H9 (cell line): ENCODE results near the gene WIZ. TPM values are rescaled to one million over a fixed set of nuclear protein-coding genes. Genes with fewer than 3 reads are reported as not detected.

ENCODE experiments used
- DNase-seq: peaks from one replicate; pipeline ENCODE4 v3.0.0-alpha.2; 2017
- H2AFZ ChIP-seq: one replicate; pipeline ENCODE4 v1.6.1; 2013; ENCODE audit warnings: mild to moderate bottlenecking, low read length, control low read depth, moderate library complexity
- H2AK5ac ChIP-seq: 2 replicates; pipeline ENCODE4 v1.6.1; 2013; ENCODE audit warnings: low read length, control low read depth, mixed read lengths; ENCODE audit not compliant: insufficient read length
- H2BK120ac ChIP-seq: one replicate; pipeline ENCODE4 v1.6.1; 2013; ENCODE audit warnings: low read depth, mild to moderate bottlenecking, low read length, control low read depth, inconsistent platforms; ENCODE audit not compliant: poor library complexity, severe bottlenecking
- H2BK12ac ChIP-seq: 2 replicates; pipeline ENCODE4 v1.6.1; 2013; ENCODE audit warnings: low read length, control low read depth, mixed read lengths, low read depth; ENCODE audit not compliant: insufficient read length
- H2BK15ac ChIP-seq: 2 replicates; pipeline ENCODE4 v1.6.1; 2013; ENCODE audit warnings: low read depth, low read length, control low read depth
- H2BK20ac ChIP-seq: one replicate; pipeline ENCODE4 v1.6.1; 2013; ENCODE audit warnings: low read depth, mild to moderate bottlenecking, low read length, control low read depth, inconsistent platforms; ENCODE audit not compliant: poor library complexity, severe bottlenecking
- H2BK5ac ChIP-seq: 2 replicates; pipeline ENCODE4 v1.6.1; 2013; ENCODE audit warnings: low read length, control low read depth, mixed read lengths; ENCODE audit not compliant: insufficient read length
- H3K14ac ChIP-seq: 2 replicates; pipeline ENCODE4 v1.6.1; 2013; ENCODE audit warnings: low read length, control low read depth; ENCODE audit not compliant: insufficient read depth
- H3K18ac ChIP-seq: 2 replicates; pipeline ENCODE4 v1.6.1; 2013; ENCODE audit warnings: low read depth, mild to moderate bottlenecking, mixed read lengths, low read length, control low read depth; ENCODE audit not compliant: insufficient read length
- H3K23ac ChIP-seq: 2 replicates; pipeline ENCODE4 v1.6.1; 2013; ENCODE audit warnings: low read length, control low read depth, mixed read lengths, low read depth; ENCODE audit not compliant: insufficient read length
- H3K23me2 ChIP-seq: 2 replicates; pipeline ENCODE4 v1.6.1; 2013; ENCODE audit warnings: low read depth, mild to moderate bottlenecking, mixed read lengths, low read length, control low read depth; ENCODE audit not compliant: insufficient read length, poor library complexity, severe bottlenecking
- H3K27ac ChIP-seq: 2 replicates; pipeline ENCODE4 v1.5.1; 2013; ENCODE audit warnings: low read length, control low read depth, mixed read lengths, low read depth; ENCODE audit not compliant: insufficient read length
- H3K27me3 ChIP-seq: 2 replicates; pipeline ENCODE4 v1.6.1; 2013; ENCODE audit warnings: low read length, control low read depth, inconsistent platforms; ENCODE audit not compliant: insufficient read depth
- H3K4ac ChIP-seq: 2 replicates; pipeline ENCODE4 v1.6.1; 2013; ENCODE audit warnings: low read depth, mild to moderate bottlenecking, control low read depth, inconsistent platforms, low read length, moderate library complexity
- H3K4me1 ChIP-seq: 2 replicates; pipeline ENCODE4 v1.6.1; 2013; ENCODE audit warnings: low read length, control low read depth, inconsistent platforms; ENCODE audit not compliant: insufficient read depth
- H3K4me2 ChIP-seq: 2 replicates; pipeline ENCODE4 v1.6.1; 2013; ENCODE audit warnings: low read length, control low read depth, mixed read lengths; ENCODE audit not compliant: insufficient read length, insufficient read depth
- H3K56ac ChIP-seq: 2 replicates; pipeline ENCODE4 v1.6.1; 2013; ENCODE audit warnings: low read depth, mild to moderate bottlenecking, mixed read lengths, low read length, control low read depth; ENCODE audit not compliant: insufficient read length
- H3K79me1 ChIP-seq: 2 replicates; pipeline ENCODE4 v1.6.1; 2013; ENCODE audit warnings: low read depth, mild to moderate bottlenecking, moderate library complexity, low read length, control low read depth, inconsistent platforms; ENCODE audit not compliant: insufficient read depth, poor library complexity, severe bottlenecking
- H3K79me2 ChIP-seq: 2 replicates; pipeline ENCODE4 v1.6.1; 2013; ENCODE audit warnings: low read length, control low read depth, inconsistent platforms; ENCODE audit not compliant: insufficient read depth
- H3K9ac ChIP-seq: 2 replicates; pipeline ENCODE4 v1.6.1; 2013; ENCODE audit warnings: low read length, control low read depth, mixed read lengths; ENCODE audit not compliant: insufficient read length; ENCODE audit errors: extremely low read depth
- H3K9me3 ChIP-seq: one replicate; pipeline ENCODE4 v1.6.1; 2013; ENCODE audit warnings: low read depth, low read length, inconsistent platforms; ENCODE audit not compliant: control insufficient read depth
- H3T11ph ChIP-seq: one replicate; pipeline ENCODE4 v1.6.1; 2013; ENCODE audit warnings: mild to moderate bottlenecking, low read length, control low read depth, inconsistent platforms
- H4K20me1 ChIP-seq: one replicate; pipeline ENCODE4 v1.6.1; 2013; ENCODE audit not compliant: control insufficient read depth, insufficient read length, insufficient read depth
- H4K5ac ChIP-seq: 2 replicates; pipeline ENCODE4 v1.6.1; 2013; ENCODE audit warnings: low read depth, mild to moderate bottlenecking, mixed read lengths, low read length, control low read depth; ENCODE audit not compliant: insufficient read length
- H4K8ac ChIP-seq: replicated peaks from 2 replicates; pipeline ENCODE4 v1.6.1; 2013; ENCODE audit warnings: low read length, control low read depth, mixed read lengths, low read depth; ENCODE audit not compliant: insufficient read length
- H4K91ac ChIP-seq: 2 replicates; pipeline ENCODE4 v1.6.1; 2013; ENCODE audit warnings: low read depth, mild to moderate bottlenecking, moderate library complexity, mixed read lengths, low read length, control low read depth; ENCODE audit not compliant: insufficient read length
- H3K27ac Mint-ChIP-seq, 3 experiments: 2 replicates in 2 of 3; 3 replicates in 1 of 3; pipeline ENCODE4 v1.8.0; 2020 to 2021; ENCODE audit warnings: mixed read lengths in 3 of 3, mild to moderate bottlenecking in 1 of 3, moderate library complexity in 1 of 3
- H3K27me3 Mint-ChIP-seq: 2 replicates; pipeline ENCODE4 v1.8.0; 2021; ENCODE audit warnings: low read depth, mild to moderate bottlenecking, moderate library complexity, mixed read lengths
- H3K36me3 Mint-ChIP-seq, 3 experiments: 2 replicates in 2 of 3; 3 replicates in 1 of 3; pipeline ENCODE4 v1.8.0; 2020 to 2021; ENCODE audit warnings: low read depth in 3 of 3, mixed read lengths in 3 of 3; ENCODE audit not compliant: insufficient read depth in 1 of 3
- H3K4me1 Mint-ChIP-seq, 2 experiments: 2 replicates each; pipeline ENCODE4 v1.8.0; 2020; ENCODE audit warnings: mixed read lengths in 2 of 2
- H3K4me3 Mint-ChIP-seq, 2 experiments: 2 replicates in 1 of 2; 3 replicates in 1 of 2; pipeline ENCODE4 v1.8.0; 2020 to 2021; ENCODE audit warnings: mild to moderate bottlenecking in 2 of 2, mixed read lengths in 2 of 2, moderate library complexity in 1 of 2
- H3K9me3 Mint-ChIP-seq, 2 experiments: 2 replicates in 1 of 2; 3 replicates in 1 of 2; pipeline ENCODE4 v1.8.0; 2020; ENCODE audit warnings: mild to moderate bottlenecking in 2 of 2, mixed read lengths in 2 of 2, moderate library complexity in 1 of 2
- WGBS: extraction: QIAGEN DNeasy Blood & Tissue Kit; methylation state at CpG from one replicate; pipeline ENCODE4 v1.1.7; 2013; ENCODE audit warnings: missing lambda C conversion rate, low lambda C conversion rate, mixed read lengths; ENCODE audit not compliant: insufficient read length; ENCODE audit errors: extremely low coverage; 5-methylcytosine and 5-hydroxymethylcytosine counted together
- total RNA-seq: library from RNA; stranded (reverse); gene quantifications from 2 replicates; pipeline ENCODE4 v1.2.1, GENCODE V29; 2021
- TF ChIP-seq, protein P1 (sequence below): fragments of 200-600 bp; sonication (generic); conservative IDR thresholded peaks from 3 replicates; pipeline ENCODE4 v1.8.0; 2021; ENCODE audit warnings: antibody characterized with exemption, mild to moderate bottlenecking

WIZ gene
- total RNA-seq, 1 experiment from 2014 or later = 33.3 TPM

DNA sequence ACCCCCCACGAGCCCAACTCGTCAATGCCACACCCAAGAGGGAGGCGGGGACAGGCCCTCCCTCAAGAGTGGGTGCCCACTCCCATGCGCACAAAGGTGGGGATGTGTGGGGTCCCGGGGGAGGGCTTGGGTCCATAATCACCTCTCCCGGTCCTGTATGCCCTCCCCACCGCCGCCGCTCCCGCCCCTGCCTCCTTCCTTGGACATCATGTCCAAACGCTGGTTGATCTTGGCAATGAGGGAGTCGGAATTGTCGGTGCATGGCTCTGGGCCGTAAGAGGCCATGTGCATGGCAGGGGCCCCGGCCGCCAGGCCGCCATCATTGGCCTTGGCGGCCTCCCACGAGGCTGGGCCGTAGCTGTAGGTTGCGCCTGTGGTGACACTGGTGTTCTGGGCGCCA lies 76.1 kb downstream of the WIZ start:
- Histone ChIP-seq H3K56ac (no peak overlapping the region), H3K79me1 (no peaks in the 10 kb centered on the region), H4K5ac (no peak overlapping the region), H3K4me1 (peaks cover 2% of the 10 kb centered on the region; the same call in 1 of the 2 replicates), H3K4me2 (no peak overlapping the region), H3K27ac (no peak overlapping the region), H3K18ac (no peak overlapping the region), H3K9me3 (no peaks in the 10 kb centered on the region), H3T11ph (no peak overlapping the region), H4K8ac (no peak overlapping the region), H4K91ac (no peak overlapping the region), H3K27me3 (no peaks in the 10 kb centered on the region), H3K9ac (no peak overlapping the region), H4K20me1 (no peaks in the 10 kb centered on the region), H2BK12ac (no peak overlapping the region), H3K79me2 (peaks cover 31% of the 10 kb centered on the region; the same call in 1 of the 2 replicates), H2BK20ac (no peak overlapping the region), H3K23me2 (peaks cover 5% of the 10 kb centered on the region), H2AK5ac (no peak overlapping the region), H2BK5ac (no peak overlapping the region), H2AFZ (no peak overlapping the region), H2BK15ac (no peak overlapping the region), H3K14ac (no peak overlapping the region; the same call in 1 of the 2 replicates), H3K4ac (no peak overlapping the region), H3K23ac (no peak overlapping the region), H2BK120ac (no peak overlapping the region)
- no peaks in the 10 kb centered on the region for H3K9me3 Mint-ChIP-seq
- TF ChIP-seq, protein P1, sequence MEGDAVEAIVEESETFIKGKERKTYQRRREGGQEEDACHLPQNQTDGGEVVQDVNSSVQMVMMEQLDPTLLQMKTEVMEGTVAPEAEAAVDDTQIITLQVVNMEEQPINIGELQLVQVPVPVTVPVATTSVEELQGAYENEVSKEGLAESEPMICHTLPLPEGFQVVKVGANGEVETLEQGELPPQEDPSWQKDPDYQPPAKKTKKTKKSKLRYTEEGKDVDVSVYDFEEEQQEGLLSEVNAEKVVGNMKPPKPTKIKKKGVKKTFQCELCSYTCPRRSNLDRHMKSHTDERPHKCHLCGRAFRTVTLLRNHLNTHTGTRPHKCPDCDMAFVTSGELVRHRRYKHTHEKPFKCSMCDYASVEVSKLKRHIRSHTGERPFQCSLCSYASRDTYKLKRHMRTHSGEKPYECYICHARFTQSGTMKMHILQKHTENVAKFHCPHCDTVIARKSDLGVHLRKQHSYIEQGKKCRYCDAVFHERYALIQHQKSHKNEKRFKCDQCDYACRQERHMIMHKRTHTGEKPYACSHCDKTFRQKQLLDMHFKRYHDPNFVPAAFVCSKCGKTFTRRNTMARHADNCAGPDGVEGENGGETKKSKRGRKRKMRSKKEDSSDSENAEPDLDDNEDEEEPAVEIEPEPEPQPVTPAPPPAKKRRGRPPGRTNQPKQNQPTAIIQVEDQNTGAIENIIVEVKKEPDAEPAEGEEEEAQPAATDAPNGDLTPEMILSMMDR = no peak
- DNase-seq = no peak
- no peak overlapping the region for H3K27ac Mint-ChIP-seq
- no CpG with 5 or more reads among the region's 22 CpGs for WGBS
- peaks cover 16 to 17% of the 10 kb centered on the region in 2 experiments for H3K4me1 Mint-ChIP-seq
- H3K27me3 Mint-ChIP-seq = no peaks in the 10 kb centered on the region; the same call in 1 of the 2 replicates
- H3K4me3 Mint-ChIP-seq = no peak overlapping the region
- H3K36me3 Mint-ChIP-seq = peaks cover 40 to 55% (median 51%) of the 10 kb centered on the region in 3 experiments
